ENCODE measurements around the gene AFTPH.

Gene AFTPH

GRCh38 chr2:64593035-64593655 lies 69.0 kb downstream of the AFTPH start:
- no peak for DNase-seq (ENCODE audit: low read depth)

- DNase-seq (ENCODE audit: low read depth) = no peak
Observed at GRCh38 chr2:64594226-64594989, 70.3 kb downstream of the AFTPH start.

- no peak for DNase-seq (ENCODE audit: low read depth)
Observed at GRCh38 chr2:64595397-64596176, 71.5 kb downstream of the AFTPH start.

- no peak for DNase-seq (ENCODE audit: low read depth)
Observed at GRCh38 chr2:64598226-64598625, 74.1 kb downstream of the AFTPH start.

- DNase-seq (ENCODE audit: low read depth) = no peak
Observed at GRCh38 chr2:64599469-64599868, 75.3 kb downstream of the AFTPH start.

GRCh38 chr2:64601034-64601754 lies 77.1 kb downstream of the AFTPH start:
- no peak for DNase-seq (ENCODE audit: low read depth)

- DNase-seq (ENCODE audit: low read depth) = no peak
Observed at GRCh38 chr2:64601785-64602391, 77.8 kb downstream of the AFTPH start.

- no peak for DNase-seq (ENCODE audit: low read depth)
Observed at GRCh38 chr2:64602436-64602835, 78.3 kb downstream of the AFTPH start.

- DNase-seq (ENCODE audit: low read depth) = no peak
Observed at GRCh38 chr2:64604155-64604554, 80.0 kb downstream of the AFTPH start.

- no peak for DNase-seq (ENCODE audit: low read depth)
Observed at GRCh38 chr2:64605026-64605471, 80.9 kb downstream of the AFTPH start.

GRCh38 chr2:64605991-64606478 lies 81.9 kb downstream of the AFTPH start:
- no peak for DNase-seq (ENCODE audit: low read depth)

GRCh38 chr2:64606479-64607363 lies 82.6 kb downstream of the AFTPH start:
- DNase-seq (ENCODE audit: low read depth) = peak; percentile 45

- DNase-seq (ENCODE audit: low read depth) = no peak
Observed at GRCh38 chr2:64607381-64608304, 83.5 kb downstream of the AFTPH start.

- no peak for DNase-seq (ENCODE audit: low read depth)
Observed at GRCh38 chr2:64608867-64609226, 84.7 kb downstream of the AFTPH start.

- peak; percentile 53 for DNase-seq (ENCODE audit: low read depth)
Observed at GRCh38 chr2:64609227-64609941, 85.3 kb downstream of the AFTPH start.

GRCh38 chr2:64609942-64610281 lies 85.8 kb downstream of the AFTPH start:
- DNase-seq (ENCODE audit: low read depth) = no peak

- no peak for DNase-seq (ENCODE audit: low read depth)
Observed at GRCh38 chr2:64610316-64610855, 86.3 kb downstream of the AFTPH start.

- no peak for DNase-seq (ENCODE audit: low read depth)
Observed at GRCh38 chr2:64612575-64613195, 88.6 kb downstream of the AFTPH start.

Measured in stimulated activated CD8-positive, alpha-beta memory T cell treated with anti-CD3 and anti-CD28 coated beads, Interleukin-15, amount 100 ng/mL, for 24 hours (primary cell).